Measurements from ENCODE around the gene ARNT2.

DNA sequence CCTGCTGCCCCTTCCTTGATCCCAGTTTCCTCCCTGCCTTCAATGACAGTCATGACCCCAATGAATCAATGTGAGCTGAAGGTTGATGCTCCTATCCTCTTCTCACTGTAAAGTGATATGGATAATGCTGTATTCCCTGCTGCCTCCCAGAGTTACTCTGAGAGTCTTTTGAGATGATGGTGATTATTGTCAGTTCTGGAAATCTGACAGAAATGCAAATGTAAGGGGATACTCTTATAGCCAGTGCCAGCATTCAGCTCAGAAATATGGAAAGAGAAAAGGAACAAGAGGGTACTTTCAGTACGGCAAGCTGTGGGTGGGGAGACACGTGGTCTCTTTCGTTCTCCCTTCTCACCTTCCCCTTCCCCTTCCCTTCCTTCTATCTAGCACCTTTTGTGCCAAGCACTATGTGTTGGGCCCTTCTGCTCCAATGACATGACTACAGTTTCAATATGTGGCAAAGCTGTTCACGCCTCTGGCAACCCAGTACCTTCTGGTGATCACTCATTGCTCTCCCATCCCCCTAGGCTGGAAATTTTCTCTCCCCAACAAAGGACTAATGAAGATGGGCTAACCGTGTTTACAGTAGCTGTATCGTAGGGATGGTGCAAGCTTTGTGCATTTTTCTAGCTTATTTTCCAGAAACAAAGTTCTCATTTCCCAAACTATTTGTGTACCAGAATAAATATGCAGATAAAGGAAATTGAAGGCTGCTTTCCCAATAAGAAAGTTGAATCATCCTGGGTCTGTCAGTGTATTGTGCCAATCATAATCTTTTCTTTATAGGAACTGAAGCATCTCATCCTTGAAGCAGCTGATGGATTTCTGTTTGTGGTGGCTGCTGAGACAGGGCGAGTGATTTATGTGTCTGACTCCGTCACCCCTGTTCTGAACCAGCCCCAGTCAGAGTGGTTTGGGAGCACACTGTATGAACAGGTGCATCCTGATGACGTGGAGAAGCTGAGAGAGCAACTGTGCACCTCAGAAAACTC lies 70.3 kb downstream of the ARNT2 start:
- TF ChIP-seq EP300 (IDR thresholded peaks at IDR 0.05; ENCODE audit: borderline replicate concordance in 1 of 2, low read depth in 1 of 2, low read length in 1 of 2) (no peak), RXRA (IDR thresholded peaks at IDR 0.05; ENCODE audit: borderline replicate concordance, low read depth) (peak; percentile 43; the same call in 1 of the 2 replicates), RAD21 (IDR thresholded peaks at IDR 0.05; ENCODE audit: low read length) (no peak), FOXJ3 (CRISPR knock-in tag; IDR thresholded peaks at IDR 0.05) (no peak), TAF1 (IDR thresholded peaks at IDR 0.05; ENCODE audit: borderline replicate concordance, low read depth, low read length) (no peak)
- TF ChIP-seq, protein P1, sequence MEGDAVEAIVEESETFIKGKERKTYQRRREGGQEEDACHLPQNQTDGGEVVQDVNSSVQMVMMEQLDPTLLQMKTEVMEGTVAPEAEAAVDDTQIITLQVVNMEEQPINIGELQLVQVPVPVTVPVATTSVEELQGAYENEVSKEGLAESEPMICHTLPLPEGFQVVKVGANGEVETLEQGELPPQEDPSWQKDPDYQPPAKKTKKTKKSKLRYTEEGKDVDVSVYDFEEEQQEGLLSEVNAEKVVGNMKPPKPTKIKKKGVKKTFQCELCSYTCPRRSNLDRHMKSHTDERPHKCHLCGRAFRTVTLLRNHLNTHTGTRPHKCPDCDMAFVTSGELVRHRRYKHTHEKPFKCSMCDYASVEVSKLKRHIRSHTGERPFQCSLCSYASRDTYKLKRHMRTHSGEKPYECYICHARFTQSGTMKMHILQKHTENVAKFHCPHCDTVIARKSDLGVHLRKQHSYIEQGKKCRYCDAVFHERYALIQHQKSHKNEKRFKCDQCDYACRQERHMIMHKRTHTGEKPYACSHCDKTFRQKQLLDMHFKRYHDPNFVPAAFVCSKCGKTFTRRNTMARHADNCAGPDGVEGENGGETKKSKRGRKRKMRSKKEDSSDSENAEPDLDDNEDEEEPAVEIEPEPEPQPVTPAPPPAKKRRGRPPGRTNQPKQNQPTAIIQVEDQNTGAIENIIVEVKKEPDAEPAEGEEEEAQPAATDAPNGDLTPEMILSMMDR (IDR thresholded peaks at IDR 0.05), result no peak
- TF ChIP-seq, protein P2, sequence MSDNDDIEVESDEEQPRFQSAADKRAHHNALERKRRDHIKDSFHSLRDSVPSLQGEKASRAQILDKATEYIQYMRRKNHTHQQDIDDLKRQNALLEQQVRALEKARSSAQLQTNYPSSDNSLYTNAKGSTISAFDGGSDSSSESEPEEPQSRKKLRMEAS (IDR thresholded peaks at IDR 0.05; ENCODE audit: low read depth), result no peak
